Lung microvascular endothelial cell (primary cell): ENCODE data around the gene NDOR1. TPM values are rescaled to one million over a fixed set of nuclear protein-coding genes. Genes with fewer than 3 reads are reported as not detected.
A peak's percentile ranks its signal among the peaks of the same experiment; 100 is the strongest.
"Not testable (repeated sequence)": the region's sequence is repeated elsewhere in the genome, so short reads cannot be mapped to it uniquely, and the experiment has no call there.

ENCODE experiments used
- DNase-seq, 2 donors: peaks; one replicate each; pipeline versions ENCODE4 v3.0.0 to v3.0.0-alpha.2; 2010; ENCODE audit warnings: low read depth in 2 of 2
- total RNA-seq: library from RNA; depleted of rRNA; stranded (reverse); fragments of >200 nt; gene quantifications from 2 replicates; pipeline ENCODE4 v1.2.1, GENCODE V29; 2014

NDOR1 gene
- total RNA-seq, 1 donor from 2014 or later = 2.4 TPM

GRCh38 chr9:137242269-137243203 is 37.0 kb downstream of the NDOR1 start:
- peak in 1 of 2 donors; percentile 32 for DNase-seq

GRCh38 chr9:137243266-137243625 is 37.7 kb downstream of the NDOR1 start:
- not testable (repeated sequence) for DNase-seq

DNA sequence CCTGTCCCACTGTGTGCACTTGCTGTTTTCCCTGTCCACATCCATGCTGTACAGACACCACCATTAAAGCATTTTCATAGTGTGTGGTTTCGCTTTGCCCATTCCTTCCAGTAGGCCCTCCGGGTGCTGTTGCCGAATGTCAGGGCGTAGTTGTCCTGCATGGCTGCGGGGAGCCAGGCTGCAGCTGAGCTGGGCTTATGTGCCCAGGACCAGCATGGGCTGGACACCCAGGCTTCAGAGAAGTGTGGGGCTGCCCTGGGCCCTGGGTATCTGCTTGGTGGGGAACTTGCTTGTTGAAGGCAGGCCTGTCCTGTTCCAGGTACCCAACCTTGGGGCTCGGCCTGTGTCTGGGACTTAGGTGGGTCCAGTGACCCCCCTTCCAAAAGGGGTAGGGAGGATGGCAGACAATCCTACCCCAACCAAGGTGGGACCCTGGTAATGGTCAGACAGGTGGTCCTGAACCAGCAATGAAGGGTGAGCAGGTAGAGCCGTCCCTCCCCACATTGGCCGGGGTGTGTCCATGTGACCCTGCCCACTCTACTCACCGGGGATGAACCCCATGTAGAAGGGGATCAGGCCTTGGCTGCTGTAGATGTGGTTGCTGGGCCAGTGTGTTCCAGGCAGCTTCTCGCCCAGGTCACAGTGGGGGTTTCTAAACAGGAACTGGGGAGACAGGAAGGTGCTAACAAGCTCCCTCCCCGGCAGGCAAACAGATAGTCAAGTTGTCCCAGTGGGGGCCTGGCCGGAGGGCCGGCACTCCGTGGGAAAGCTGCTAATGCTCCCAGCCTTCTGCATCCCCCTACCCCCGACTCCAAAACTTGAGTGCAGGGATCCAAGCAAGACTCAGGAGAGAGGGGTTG is 38.4 kb downstream of the NDOR1 start:
- DNase-seq = no peak

- peak in 1 of 2 donors; percentile 83 for DNase-seq
Measured at GRCh38 chr9:137244486-137245449, 39.3 kb downstream of the NDOR1 start.

DNA sequence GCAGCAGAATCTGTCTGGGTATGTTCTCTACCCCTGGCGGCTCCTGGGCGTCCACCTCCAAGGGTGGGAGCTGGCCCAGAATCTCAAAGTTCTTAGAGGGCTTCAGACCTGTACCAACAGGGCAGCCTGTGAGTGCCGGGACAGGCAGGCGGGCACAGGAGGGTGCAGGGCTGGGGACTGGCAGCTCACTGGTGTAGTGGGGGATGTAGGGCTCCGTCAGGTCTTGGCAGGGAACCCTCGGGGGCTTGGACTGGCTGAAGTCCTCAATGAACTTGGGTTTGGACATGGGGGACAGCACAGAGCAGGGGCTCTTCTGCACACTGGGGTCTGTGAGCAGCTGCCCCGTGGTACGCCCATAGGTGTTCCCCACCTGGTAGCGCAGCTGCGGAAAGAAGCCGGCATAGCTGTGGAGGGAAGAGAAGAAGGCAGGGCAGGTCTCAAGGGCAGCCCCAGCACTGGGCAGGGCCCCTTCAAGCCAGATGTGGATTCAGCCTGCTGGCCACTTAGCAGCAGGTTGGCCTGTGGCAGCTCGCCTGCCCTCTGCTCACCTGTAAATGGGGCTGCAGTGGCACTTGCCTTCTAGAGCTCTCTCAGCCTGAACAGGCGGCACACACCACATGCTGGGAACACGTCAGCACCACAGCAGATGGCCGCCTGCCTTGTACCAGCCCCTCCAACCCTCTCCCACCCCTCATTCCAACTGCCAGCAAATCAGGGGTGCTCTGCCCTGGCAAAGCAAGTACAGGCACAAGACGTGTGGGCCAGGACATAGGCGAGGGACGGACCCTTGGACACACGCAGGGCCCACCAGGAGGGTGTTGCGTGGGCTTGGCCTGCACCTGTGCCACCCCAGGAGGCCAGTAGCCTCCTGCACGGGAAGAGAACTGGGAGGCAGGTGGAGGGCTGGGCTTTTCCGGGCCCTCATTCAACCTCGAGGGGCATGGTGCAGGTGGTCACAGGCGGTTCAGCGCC is 40.2 kb downstream of the NDOR1 start:
- no peak for DNase-seq

GRCh38 chr9:137247135-137247915 is 41.8 kb downstream of the NDOR1 start:
- no peak for DNase-seq

DNA sequence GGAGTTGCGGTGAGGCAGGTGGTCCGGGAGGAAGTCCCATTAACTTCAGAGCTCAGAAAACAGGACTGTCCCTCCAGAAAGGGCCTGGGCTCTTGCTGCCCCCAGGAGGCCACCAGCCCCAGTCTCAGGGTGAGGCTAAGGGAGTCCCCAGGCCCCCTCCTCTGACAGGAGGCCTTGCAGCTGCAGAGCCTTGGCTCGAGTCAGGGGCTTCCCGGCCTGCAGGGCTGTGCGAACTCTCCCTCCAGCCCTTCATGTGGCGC is 42.3 kb downstream of the NDOR1 start:
- DNase-seq = no peak

GRCh38 chr9:137250329-137251193 is 45.1 kb downstream of the NDOR1 start:
- DNase-seq = no peak

- no peak for DNase-seq
Measured at GRCh38 chr9:137251194-137251461, 45.6 kb downstream of the NDOR1 start, which contains the start of gene STPG3. TSS of gene STPG3 (plus strand) at chr9:137251286. CDS start at chr9:137251287, 1 bp downstream.

- DNase-seq = no peak
Measured at GRCh38 chr9:137251490-137252268, 46.2 kb downstream of the NDOR1 start.

GRCh38 chr9:137252555-137253506 is 47.3 kb downstream of the NDOR1 start:
- no peak for DNase-seq

DNA sequence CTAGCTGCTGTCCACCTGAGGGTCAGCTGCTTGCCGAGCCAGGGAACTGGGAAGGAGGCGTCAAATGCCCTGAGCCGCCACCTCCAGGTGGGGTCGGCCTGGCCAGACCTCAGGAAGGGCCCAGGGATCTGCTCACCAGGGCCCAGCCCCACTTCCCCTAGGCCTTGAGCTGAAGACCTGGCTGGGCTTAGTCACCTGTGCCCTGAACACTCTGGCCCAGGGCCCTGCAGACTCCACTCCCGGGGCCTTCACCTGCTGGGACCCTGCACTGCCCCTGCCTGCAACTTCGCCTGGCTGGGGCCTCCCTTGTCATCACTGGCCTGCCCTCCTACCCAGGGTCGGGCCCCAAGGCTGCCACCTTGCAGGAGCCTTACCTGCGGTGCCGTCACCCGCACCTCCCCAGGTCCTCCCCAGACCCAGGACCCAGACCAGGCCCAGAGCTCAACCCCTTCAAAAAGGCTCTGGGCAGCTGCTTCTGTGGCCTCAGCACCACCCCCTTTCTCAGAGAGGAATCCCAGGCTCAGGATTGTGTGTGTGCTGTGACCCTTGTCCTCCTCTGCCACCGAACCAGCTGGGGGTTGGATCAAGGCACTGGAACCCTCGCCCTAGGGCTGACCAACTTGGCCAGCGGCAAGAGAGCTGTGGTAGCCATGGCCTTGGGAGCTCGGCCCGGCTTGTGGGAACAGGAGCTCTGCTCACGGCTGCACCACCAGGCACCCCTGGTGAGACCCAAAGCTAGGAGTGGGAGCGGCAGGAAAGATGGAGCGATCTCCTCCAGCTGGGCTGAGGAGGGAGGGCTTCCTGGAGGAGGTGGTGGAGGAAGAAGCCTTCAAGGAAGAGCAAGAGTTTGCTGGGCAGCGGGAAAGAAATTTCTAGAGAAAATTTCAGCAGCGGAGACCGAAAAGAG is 48.5 kb downstream of the NDOR1 start:
- no peak for DNase-seq

DNA sequence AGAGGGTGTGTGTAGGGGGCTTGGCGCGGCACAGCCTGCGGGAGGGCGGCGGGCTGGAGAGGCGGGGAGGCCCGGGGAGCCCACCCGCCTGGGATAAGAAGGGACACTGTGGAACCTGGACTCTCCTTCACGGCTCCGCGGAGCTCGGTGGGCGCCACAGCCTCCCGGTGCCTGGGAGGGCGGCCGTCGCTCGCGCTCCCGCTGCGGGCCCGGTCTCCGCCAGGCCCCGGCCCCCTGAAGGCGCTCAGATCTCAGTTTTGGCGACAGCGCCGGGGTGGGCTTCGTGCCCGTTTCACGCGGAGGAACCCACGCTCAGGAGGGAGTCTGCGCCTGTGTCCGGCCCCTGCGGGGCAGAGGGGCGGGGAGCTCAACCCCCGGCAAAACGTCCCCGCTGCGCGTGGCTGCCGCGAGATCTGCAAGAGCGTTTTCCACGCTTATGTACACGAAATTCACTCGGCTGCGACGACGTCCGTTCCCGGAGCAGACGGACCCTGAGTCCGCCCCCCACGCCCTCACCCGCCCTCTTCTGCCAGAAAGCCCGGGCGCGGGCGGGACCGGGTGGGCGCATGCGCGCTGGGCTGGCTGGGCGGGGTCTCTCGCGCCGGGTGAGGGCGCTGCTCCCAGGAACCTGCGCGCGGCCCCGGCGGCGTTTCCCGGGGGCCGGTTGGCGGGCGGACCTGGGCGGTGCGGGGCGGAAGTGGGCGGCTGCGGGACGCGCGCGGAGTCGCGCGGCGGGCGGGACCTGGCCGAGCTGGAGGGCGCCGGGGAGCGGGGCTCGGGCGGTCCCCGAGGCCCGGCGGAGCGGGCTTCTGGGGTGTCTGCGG is 49.3 kb downstream of the NDOR1 start, which contains the start of gene NELFB:
Gene NELFB, plus strand, starts transcription at position 704 of the 824 bp plus-strand sequence.
- DNase-seq = peak; percentile 79 to 84

DNA sequence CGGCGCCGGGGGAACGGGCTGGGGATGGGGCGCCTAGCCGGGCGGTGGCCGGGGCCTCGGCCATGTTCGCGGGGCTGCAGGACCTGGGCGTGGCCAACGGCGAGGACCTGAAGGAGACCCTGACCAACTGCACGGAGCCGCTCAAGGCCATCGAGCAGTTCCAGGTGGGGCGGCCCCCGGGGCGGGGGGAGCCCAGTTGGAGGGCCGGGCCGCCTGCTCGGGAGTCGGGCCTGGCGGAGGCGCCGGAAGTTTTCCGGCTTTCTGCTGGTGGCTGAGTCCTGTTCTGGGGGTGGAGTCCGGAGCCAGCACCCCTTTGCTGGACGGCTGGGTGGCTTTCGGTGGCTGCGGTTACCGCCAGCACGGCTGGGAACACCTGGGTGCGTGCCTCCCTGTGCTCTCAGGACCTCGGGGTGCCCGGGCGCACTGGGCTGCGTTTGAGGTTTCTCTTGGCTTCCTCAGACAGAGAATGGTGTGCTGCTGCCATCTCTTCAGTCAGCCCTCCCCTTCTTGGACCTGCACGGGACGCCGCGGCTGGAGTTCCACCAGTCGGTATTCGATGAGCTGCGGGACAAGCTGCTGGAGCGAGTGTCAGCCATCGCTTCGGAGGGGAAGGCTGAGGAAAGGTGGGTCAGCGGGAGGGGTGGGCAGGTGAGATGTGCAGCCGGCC is 50.1 kb downstream of the NDOR1 start:
- peak; percentile 27 to 48 for DNase-seq
